GM10248 (cell line): Measurements from ENCODE around the gene CHRM2.

ENCODE experiments used
- CTCF ChIA-PET: fragments of 300-600 bp; sonication (Branson Sonifier 250); formaldehyde crosslinking; extraction: SDS; loops from one replicate; lab custom pipeline; 2021; ENCODE audit warnings: antibody characterized with exemption; lab: Yijun Ruan, JAX
- POLR2A ChIA-PET: fragments of 350-650 bp; sonication (Branson Sonifier 250); formaldehyde crosslinking; extraction: SDS; loops from one replicate; lab custom pipeline; 2020; ENCODE audit warnings: antibody characterized with exemption; lab: Yijun Ruan, JAX
- DNase-seq: peaks from one replicate; pipeline ENCODE4 v3.0.0; 2012; ENCODE audit errors: extremely low spot score
- CTCF ChIP-seq: IDR thresholded peaks from 2 replicates; pipeline ENCODE4 v1.5.1; 2012; ENCODE audit warnings: mild to moderate bottlenecking, low read depth; ENCODE audit errors: extremely low read depth, missing control alignments, control extremely low read depth

Gene CHRM2

GRCh38 chr7:136890399-136890798, 21.9 kb downstream of the CHRM2 start:
- ChIA-PET CTCF (interaction anchor here (1.6 kb wide), 1 partner anchor 15 kb away, joined by 4 read pairs; no protein-coding TSS in a partner anchor), POLR2A (no interaction called here)
- no peak for TF ChIP-seq CTCF
- no peak for DNase-seq

GRCh38 chr7:136891850-136892249, 23.4 kb downstream of the CHRM2 start:
- TF ChIP-seq CTCF: no peak
- no peak for DNase-seq
- ChIA-PET CTCF (no interaction called here), POLR2A (no interaction called here)

GRCh38 chr7:136894789-136895188, 26.3 kb downstream of the CHRM2 start:
- TF ChIP-seq CTCF: no peak
- ChIA-PET CTCF (interaction anchor here (2.1 kb wide), 1 partner anchor 10 kb away, joined by 4 read pairs; no protein-coding TSS in a partner anchor), POLR2A (no interaction called here)
- no peak for DNase-seq

- CTCF ChIA-PET: interaction anchor here (1.2 to 1.6 kb wide), 3 partner anchors 9 to 27 kb away, joined by 4 read pairs; no protein-coding TSS in a partner anchor
Measured at GRCh38 chr7:136897676-136898075, 29.2 kb downstream of the CHRM2 start.

GRCh38 chr7:136900005-136900404, 31.6 kb downstream of the CHRM2 start:
- POLR2A ChIA-PET: no interaction called here
- no peak for DNase-seq
- no peak for TF ChIP-seq CTCF
- CTCF ChIA-PET: no interaction called here

More at GRCh38 chr7:136897676-136898075, 29.2 kb downstream of the CHRM2 start:
- no peak for DNase-seq
- TF ChIP-seq CTCF: no peak
- POLR2A ChIA-PET: no interaction called here

GRCh38 chr7:136910771-136911170, 42.3 kb downstream of the CHRM2 start:
- ChIA-PET CTCF (interaction anchor here (1.3 to 2.0 kb wide), 2 partner anchors 9 kb away, joined by 4 to 5 read pairs; no protein-coding TSS in a partner anchor), POLR2A (no interaction called here)
- DNase-seq: no peak
- TF ChIP-seq CTCF: no peak
